ENCODE results near the gene CALU.

Gene CALU

DNA sequence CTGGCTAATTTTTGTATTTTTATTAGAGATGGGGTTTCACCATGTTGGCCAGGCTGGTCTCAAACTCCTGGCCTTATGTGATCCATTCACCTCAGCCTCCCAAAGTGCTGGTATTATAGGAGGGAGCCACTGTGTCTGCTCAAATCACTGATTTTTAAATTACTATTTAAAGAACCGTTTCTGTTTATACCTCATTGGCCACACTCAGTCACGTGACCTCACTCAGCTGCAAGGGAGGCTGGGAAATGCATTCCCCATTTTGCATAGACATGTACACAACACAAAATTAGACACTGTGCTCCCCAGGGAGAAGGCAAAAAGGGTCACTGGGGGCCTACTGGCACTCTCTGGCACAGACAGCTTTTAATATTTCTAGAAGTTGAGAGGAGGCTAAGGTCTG, 13.6 kb upstream of the CALU start:
- no peak for DNase-seq

DNA sequence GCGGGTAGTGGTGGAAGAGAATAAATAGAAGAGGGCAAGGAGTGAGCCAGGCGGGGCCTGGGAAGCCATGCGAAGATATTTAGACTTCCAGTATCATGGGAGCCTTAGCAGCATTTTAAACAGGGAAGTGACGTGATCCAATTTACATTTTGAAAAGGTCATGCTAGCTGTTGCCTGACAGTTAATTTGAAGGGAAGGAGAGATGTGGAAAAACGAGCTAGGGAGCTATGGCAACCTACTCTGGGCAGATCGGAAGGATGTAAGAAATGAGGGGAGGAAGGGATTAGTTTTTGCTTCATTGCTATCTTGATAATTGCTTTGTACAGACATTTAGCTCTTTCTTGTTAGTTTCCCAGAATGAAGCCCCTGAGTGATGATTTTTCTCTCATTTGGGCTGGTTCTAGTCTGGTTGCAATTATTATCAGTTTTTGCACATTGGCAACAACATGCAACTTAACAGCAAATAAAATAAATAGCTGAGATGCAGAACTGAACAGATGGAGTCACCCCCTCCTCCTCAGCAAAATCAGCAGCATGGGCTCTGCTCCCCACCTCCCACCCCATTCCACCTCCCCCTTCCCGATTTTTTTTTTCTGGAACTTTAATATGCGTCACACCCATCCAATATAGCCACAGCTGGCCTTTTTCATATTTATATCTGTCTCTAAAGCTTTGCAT, 13.0 kb upstream of the CALU start:
- DNase-seq, result no peak

DNA sequence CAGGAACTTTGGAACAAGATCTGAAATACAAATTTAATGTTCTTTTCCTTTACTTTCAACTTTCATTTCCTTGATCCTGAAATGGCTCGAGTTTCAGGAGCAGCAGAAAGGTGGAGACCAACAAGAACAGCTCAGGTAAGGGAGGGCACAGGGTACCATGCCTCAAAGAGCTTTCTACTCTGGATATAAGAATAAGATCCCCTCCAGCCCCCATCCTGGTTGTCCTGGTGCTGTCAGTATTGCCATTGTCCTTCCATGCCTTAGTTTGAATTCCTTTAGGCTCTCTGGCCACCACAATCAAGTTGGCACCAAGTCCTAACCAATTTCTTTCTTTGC, 12.5 kb upstream of the CALU start:
- DNase-seq, result no peak

DNA sequence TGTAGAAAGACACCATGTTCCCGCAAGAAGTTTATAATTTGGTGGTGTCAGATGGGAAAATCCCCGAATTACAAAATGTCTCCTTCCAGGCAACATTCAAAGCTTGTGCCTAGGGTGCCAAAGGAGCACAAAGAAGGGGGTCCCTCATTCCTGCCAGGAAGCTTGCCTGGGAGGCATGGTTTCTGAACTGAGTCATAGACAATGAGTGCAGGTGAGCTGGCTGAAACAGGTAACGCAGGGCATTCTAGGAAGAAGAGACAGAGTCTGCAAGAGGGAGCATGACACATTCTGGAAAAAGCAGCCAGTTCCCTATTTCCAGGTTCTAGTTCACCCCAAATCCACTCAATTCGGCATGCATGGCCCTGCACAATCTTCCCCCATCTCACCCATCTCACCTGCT, 11.9 kb upstream of the CALU start:
- no peak for DNase-seq

DNA sequence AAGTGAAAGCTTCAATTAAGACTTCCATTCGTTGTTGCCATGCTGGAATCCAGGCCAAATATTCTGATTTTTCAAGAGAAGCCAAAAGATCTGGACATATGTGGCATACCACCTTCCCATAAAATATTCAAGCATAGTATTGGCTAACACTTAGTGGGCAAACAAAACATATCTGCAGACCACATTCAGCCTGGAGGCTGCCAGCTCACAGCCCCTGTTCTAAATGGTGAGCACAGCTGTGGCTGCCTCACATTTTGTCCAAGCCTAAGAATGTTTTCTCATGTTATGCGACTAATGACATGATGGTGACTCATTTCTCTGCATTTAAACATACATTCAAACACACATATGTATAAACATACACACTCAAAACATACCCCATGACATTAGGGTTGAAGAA, 10.6 kb upstream of the CALU start:
- peak; percentile 64 for DNase-seq

DNA sequence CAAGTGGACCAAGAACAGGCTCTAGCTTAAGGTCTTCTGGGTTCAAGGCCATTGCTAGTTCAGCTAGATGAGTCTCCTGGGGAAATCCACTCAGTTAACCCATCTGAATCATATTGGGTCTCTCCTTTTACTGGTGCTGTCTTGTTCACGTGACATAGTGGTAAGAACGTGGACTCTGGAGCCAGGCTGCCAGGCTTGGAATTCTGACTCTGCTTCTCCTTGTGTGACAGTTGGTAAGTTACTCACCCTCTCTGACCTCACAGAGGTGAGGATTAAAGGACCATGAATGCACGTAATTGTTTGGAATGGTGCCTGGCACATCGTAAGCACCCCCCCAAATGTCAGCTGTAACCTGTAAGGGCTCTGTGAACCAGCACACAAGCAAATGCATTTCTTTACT, 9.7 kb upstream of the CALU start:
- DNase-seq, result no peak

DNA sequence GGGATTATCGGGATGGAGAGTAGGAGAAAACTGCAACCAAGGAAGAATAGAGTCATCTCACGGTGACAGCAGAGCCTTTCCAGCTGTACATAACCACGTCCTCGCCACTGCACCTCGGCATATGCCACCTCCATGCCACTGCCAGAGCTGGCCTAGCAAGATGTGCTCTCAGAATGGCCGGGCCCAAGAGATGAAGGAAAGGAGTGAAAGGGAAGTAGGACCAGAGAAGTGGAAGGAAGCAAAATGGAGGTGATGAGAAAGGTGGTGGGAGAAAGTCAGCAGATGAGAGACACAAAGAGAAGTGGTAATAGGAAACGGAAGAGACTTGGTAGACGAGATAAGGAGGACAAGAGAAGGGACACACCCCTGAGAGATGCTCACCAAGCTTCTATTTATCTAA, 8.0 kb upstream of the CALU start:
- DNase-seq, result no peak

DNA sequence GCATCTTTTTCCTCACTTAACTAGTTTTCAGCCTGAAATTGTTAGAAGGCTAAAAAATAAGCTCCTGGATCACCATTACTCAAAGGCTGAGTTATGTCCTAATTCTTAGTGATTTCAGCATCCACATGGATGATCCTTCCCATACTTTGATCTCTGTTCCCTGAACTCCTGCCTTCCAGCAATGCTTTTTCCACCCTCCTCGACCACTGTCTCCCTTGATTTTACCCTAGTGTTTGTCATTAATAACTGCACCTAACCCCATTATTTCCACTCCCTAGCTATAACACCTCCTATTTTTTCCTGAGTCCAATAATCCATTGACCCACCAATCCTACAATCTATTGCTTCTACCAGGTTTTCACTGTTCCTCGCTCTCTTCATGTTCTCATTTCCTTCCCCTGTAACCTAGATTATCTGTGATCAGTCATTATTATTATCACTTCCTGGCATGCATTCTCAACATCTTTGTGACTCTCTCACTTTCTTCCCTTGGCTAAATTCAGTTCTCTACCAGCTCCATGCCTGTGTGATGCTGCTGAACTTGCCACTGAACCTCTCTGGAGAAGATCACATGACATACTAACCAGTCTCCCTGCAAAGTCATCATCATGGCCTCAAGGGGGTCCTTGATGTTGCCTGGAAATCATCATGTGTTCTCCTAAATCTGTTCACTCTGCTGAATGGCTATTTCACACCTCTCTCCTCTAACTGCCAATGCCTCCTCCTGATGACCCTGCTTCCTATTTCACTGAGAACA, 6.5 kb upstream of the CALU start:
- DNase-seq, result no peak

DNA sequence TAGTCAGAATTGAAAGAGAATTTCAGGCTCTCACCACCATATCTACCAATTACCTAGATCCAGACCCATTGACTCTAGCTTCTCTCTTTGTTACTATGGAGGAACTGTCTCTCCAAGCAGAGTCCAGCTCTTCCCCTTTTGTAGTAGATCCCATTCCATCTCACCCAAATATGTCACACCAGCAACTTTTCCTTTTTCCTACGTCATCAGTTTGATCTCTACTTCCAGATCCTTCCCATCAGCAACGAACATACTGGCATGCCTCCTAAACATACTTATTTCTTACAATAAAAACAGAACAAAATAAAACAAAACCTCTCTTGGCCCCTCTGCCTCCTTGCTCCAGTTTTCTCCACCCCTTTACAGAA, 5.9 kb upstream of the CALU start:
- DNase-seq, result no peak

DNA sequence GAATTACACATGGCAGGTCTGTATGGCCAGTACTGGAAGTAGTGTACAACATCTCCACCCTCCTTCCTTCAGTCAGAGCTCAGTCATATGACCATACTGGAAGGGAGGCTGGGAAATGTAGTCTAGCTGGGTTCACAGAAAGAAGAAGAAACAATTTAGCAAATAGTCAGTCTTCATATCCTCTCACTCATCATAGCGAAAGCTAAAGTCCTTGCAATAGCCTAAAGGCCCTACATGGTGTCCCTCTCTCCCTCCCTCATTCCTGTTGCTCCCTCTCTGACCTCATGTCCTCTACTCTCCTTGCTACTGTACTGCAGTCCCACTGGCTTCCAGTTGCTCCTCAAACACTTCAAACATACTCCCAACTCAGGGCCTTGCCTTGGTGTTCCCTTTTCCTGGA, 4.3 kb upstream of the CALU start:
- no peak for DNase-seq

DNA sequence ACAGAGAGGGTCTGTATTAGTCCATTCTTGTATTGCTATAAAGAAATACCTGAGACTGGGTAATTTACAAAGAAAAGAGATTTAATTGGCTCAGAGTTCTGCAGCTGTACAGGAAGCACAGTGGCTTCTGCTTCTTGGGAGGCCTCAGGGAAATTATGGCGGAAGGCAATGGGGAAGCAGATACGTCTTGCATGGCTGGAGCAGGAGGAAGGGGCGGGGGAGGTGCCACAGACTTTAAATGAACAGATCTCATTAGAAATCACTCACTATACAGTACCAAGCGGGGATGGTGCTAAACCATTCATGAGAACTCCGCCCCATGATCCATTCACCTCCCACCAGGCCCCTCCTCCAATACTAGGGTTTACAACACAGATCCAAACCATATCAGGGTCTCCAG, 3.7 kb upstream of the CALU start:
- no peak for DNase-seq

DNA sequence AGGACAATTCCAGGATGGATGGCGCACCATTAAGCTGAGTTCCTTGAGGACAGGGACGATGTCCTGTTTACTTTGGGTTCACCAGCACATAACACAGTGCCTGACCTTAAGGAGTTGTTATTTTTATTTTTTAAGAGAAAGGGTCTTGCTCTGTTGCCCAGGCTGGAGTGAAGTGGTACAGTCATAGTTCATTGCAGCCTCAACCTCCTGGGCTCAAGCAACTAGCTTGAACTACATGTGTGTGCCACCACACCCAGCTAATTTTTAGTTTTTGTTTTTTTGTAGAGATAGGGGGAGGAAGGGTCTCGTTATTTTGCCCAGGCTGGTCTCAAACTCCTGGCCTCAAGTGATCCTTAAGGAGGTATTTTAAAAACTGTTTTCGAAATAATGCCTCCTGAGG, 1.7 kb upstream of the CALU start:
- DNase-seq, result no peak

DNA sequence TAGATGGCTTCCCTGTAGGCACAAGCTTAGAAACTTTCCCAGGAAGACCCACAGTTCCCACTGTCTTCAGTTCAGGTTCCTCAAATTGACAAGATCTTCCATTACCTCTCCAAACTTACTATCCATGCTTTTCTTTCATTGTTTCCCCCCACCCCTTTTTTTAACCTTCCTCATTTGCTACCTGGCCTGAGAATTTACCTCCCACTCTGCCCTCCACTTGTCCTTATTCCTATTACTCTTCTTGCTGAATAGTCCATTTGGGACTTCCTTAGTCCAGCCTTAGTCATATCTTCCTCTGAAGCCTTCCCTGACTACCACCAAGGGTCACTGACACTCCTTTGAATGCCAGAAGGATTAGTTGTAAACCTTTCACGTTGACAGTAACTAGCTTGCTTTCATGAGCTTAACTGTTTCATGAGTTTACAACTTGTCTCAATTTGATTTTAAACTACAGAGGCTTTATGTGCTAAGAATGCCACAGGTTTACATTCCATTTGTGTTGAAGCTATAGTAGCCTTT, 1.2 kb upstream of the CALU start:
- DNase-seq, result peak; percentile 85

DNA sequence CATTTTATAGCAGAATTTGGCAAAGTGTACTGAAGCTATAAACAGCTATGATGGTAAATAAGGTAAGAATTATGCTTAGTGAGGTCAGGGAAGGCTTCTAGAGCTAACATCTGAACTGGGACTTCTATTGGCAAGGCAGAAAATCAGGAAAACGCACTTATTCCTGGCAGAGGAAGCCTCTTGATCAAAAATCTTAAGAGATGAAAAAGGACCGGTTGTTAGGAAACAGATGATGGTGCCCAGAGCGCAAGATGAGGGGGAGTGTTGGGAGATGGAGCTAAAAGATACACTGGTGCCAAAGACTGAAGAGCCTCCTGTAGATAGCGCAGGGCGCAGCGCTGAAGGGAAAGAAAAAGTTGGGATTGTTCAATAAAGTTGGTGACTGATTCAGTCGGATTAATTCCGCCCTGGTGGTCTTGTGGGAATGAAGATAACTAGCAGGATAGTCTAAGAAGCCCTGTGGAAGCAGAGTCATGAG, 550 bp upstream of the CALU start:
- no peak for DNase-seq

DNA sequence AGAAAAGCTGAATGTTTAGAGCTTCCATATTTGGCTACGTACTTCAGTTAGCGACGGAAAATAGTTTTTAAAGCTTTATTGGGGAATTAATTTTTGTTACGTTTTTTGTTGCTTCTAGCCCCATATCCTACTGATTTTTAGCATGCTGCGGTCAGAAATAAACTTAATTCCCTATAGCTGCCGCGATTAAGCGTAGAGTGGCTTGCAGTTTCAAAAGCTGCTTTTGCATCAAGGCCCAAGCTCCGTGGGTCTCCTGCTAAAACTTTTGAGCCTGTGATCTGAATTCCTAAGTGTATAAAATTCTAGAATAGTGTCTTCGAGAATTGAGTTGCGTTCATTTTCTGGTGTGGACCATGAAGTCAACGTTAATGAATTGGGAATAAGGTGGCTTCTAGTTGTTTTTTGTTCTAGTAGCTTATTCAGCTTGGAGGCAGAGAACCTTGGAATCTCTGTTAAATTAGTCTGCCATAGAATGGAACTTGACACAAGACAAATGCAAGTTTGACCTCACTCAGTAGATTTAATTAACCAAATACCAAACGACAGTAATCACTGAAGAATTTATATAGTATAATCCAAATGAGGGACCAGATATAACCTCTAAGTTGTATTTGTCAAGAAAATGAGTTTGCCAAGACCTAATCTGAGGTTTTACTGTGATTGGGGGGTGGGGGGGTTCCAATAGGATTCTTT, 977 bp downstream of the CALU start:
- DNase-seq, result peak; percentile 43

DNA sequence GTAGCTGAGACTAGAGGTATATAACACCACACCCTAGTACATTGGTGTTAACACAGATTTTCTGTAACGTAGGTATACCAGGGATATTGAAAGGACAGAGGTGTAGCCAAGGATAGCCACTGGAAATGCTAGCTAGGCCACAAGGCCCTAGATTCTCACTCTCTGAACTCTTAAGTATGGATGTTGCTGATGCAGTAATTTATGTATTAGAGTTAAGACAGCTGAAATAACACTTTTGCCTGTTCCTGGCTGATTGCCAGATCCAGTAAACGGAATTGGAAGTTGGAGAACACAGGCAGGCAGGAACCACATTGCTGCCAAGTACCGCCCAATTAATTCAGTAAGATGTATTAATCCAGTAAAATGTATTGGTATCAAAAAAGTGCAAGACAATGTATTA, 1.8 kb downstream of the CALU start:
- peak; percentile 34 for DNase-seq

DNA sequence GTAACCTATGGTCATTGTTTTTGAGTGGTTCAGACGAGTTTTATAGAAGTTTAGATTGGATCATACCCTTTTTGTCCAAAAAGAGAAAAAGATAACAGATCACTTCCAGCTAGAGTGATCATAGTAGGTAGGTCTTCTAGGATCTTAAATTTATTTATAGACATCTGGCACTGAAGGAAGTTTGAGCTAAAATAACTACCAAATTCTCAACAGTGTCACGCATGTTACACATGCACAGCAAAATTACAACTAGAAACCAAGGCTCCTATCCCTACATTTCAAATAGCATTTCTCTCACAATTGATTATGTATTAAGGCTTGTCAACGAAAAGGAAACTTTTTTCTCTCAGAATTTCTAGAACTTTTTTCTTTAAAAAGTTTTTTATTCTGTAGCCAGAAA, 2.3 kb downstream of the CALU start:
- no peak for DNase-seq

DNA sequence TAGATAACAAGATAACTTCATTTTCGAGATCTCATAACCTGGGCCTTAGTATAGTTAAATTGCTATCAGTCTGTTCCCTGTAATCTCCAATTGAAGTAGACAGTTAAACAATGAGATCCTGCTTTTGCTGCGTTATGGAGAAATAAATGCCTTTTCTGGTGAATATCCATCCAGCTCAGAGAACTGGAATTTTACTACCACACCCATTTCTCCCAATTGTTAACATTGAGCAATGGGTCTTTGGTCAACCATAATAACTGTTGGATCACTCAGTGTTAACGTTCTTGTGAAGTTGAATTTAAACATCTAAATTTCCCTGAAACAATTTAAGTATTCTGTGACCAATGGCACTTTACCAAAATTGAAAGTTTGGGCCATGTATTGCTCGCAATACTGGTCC, 3.0 kb downstream of the CALU start:
- DNase-seq, result peak; percentile 72

DNA sequence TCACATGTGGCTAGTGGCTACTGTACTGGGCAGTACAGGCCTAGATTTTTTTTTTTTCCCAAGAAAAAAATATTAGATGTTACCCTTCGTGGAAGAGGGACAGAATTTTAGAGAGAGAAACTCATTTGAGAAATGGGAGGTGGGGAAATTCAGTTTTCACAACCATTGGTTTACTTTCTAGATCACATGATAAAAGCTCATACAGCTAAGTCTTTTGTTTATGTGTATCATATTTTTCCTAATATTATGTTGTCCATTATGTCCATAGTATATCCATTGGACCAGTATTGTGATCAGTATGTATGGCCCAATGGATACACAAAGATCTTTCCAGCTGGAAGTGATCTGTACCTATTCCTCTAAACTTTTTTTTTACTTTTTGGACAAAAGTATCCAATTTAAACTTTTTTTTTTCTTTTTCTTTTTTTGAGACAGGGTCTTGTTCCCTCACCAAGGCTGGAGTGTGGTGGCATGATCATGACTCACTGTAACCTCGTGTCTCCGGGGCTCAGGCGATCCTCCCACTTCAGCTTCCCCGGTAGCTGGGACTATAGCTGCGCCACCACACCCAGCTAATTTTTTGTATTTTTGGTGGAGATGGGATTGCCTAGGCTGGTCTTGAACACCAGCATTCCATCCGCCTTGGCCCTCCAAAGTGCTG, 4.1 kb downstream of the CALU start:
- DNase-seq, result no peak

DNA sequence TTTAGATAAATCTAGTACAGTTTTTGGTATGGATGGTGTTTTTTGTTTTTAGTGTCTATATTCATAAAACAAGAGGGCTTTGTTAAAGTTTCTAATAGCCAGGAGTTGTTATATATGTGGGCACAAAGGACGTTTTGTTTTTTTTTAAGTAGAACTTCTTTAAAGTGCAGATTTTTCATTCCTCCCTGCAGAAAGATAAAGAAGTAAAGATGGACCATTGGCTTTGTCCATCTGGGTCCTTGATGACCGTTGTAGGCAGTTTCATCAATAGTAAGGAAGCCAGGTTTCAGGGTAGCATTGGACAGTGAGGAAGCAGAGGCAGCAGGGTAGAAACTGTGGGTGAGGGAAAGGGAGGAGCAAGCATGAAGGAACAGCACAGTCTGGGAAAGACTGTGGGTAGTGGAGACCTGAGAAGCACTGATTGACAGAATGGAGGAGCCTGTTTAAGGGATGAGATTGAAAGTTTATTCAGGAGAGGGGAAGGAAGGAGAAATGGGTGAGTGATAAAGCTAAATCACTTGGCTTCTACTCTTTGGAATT, 5.3 kb downstream of the CALU start:
- no peak for DNase-seq

DNA sequence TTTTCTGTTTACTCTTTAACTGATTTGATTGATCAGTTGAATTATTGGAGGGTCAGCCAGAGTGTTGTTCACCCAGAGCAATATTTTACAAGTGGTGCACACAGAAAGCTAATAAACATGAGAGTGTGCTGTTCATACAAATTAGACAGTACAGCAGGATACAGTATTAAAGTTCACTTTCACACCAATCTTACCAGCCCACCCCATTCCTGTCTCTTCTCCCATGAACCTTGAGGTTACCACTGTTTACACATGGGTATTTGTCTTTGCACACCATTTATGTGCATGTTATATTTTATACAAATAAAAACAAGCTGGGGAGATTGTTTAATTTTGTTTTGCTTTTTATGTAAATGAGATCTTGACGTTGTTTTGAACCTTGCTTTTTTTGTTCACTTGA, 6.5 kb downstream of the CALU start:
- DNase-seq, result no peak

DNA sequence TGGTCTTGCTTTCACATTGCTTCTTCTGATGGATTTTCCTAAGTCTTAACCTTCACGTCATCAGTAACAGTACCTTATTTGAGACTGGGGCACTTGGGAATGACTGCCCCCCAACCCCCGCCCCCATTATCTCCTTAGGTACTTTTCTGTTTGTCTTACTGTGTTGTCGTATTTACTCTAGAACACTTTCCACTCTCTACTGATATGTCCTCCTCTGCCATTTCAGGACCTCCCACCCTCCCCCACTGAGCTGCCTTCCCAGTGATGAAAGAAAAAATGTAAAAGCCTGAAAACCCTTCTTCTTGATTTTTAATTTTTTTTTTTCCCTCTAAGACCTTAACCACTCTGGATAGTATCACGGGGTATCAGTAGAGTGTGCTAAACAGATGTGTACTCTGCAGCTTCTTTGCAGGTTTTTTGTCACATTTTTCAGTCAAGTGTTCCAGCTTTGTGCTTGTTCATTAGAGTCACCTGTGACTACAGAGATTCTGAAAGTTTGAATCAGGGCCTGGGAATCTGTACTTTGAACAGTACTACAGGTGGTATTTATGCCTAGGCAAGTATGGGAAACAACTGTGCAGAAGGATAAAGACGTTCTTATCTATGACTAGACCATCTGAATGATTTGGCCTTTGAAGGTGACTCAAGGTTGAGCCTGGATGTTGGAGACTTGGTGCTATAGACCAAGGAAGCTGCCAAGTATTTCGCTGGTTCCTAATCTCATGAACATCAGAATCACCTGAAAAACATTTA, 8.3 kb downstream of the CALU start:
- DNase-seq, result no peak

DNA sequence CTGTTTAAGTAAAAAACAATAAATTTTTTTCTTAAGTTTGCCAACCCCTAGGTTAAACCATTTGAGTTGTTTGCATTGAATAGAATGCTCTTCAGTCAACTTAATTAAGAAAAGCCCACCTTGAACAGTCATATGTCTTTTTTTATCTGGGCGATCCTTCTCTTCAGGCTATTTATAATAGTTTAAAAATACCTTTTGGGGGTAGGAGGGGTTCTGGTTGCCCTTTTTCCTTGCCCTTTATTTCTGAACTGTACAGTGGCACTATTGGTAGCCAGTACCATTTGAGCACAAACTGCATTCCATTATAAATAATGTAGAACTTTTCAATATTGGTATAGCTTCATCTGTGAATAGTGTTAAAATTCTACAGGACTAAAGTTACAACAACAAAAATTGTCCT, 13.1 kb downstream of the CALU start:
- no peak for DNase-seq

All from fibroblast of skin of right biceps (primary cell).